SJSA1 (cell line): ENCODE measurements around the gene EFL1. TPM values are rescaled to one million over a fixed set of nuclear protein-coding genes. Genes with fewer than 3 reads are reported as not detected.
A peak's percentile ranks its signal among the peaks of the same experiment; 100 is the strongest.

Source experiments
- DNase-seq, 2 experiments: peaks; one replicate each; pipeline ENCODE4 v3.0.0-alpha.2; 2015 to 2020; ENCODE audit warnings: low spot score in 2 of 2, low read depth in 1 of 2
- H3K27ac ChIP-seq: fragments of 250-450 bp; sonication (Bioruptor Pico); 2 replicates; pipeline ENCODE4 v1.5.1; 2020; ENCODE audit warnings: mild to moderate bottlenecking, moderate library complexity
- H3K27me3 ChIP-seq: fragments of 250-450 bp; sonication (Bioruptor Pico); replicated peaks from 2 replicates; pipeline ENCODE4 v1.5.1; 2020; ENCODE audit warnings: mild to moderate bottlenecking, moderate library complexity
- H3K36me3 ChIP-seq: fragments of 250-450 bp; sonication (Bioruptor Pico); 2 replicates; pipeline ENCODE4 v1.5.1; 2020; ENCODE audit warnings: mild to moderate bottlenecking
- H3K4me1 ChIP-seq: fragments of 250-450 bp; sonication (Bioruptor Pico); replicated peaks from 2 replicates; pipeline ENCODE4 v1.6.1; 2021; ENCODE audit warnings: mild to moderate bottlenecking
- H3K4me3 ChIP-seq: fragments of 250-450 bp; sonication (Bioruptor Pico); 2 replicates; pipeline ENCODE4 v1.5.1; 2020; ENCODE audit warnings: mild to moderate bottlenecking
- H3K9me3 ChIP-seq: fragments of 250-450 bp; sonication (Bioruptor Pico); replicated peaks from 2 replicates; pipeline ENCODE4 v1.5.1; 2020; ENCODE audit warnings: mild to moderate bottlenecking
- total RNA-seq: library from RNA; depleted of rRNA; stranded (reverse); fragments of >200 nt; shearing (Covaris generic); gene quantifications from 2 replicates; pipeline ENCODE4 v1.2.3, GENCODE V29; 2014

EFL1 gene
- total RNA-seq, 1 experiment from 2014 or later: 15.1 TPM

DNA sequence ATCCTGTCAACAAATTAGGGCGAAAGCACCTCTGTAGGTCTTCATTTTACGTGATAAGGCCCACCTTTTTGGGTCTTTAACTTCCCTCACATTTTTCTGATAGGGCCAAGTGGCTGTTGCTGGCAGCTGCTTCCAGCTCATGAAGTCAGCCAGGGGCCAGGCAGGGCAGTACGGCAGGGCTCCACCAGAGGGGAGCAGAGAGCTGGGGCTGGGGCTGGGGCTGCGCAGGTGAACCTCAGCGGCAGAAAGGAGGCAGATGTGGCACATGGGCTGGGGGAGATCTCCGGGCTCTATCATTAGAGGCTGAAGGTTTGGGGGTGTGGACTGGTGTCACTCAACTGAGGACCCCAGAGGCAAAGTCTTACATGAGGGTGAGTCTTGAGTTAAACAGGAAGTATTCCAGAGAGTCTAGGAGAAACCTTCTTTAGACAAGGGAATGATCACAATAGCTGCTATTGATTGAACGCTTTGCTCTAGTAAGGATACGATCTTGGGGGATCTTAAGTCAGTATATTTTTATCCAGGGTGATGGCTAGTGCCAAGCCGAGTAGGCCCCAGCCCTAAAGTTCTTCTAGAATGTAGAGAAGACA is 153.9 kb downstream of the EFL1 start:
- Histone ChIP-seq H3K4me1 (peaks cover 4% of the 10 kb centered on the region; the same call in 1 of the 2 replicates), H3K27me3 (no peaks in the 10 kb centered on the region), H3K36me3 (no peaks in the 10 kb centered on the region), H3K4me3 (no peak overlapping the region), H3K27ac (no peak overlapping the region), H3K9me3 (no peaks in the 10 kb centered on the region)
- peak; percentile 73 to 77 for DNase-seq

DNA sequence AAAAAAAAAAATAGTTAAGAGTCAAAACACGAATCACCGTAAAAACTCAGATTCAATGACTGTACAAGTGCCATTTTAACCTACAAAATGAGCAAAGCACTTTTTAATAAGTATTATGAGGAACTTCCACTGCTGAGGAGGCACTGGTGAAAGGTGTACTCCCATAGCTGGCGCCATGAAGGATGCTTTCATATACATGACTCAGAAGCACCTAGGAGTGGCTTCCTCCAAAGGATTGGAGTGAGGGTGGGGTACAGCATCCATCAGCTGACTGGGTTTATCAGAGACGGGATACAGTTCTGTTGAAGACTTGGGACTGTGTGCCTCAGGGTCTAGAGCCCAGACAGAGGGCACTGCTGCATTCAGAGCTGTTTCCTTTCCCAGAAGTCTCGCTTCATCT is 155.9 kb downstream of the EFL1 start:
- no peak overlapping the region for H3K27ac ChIP-seq

DNA sequence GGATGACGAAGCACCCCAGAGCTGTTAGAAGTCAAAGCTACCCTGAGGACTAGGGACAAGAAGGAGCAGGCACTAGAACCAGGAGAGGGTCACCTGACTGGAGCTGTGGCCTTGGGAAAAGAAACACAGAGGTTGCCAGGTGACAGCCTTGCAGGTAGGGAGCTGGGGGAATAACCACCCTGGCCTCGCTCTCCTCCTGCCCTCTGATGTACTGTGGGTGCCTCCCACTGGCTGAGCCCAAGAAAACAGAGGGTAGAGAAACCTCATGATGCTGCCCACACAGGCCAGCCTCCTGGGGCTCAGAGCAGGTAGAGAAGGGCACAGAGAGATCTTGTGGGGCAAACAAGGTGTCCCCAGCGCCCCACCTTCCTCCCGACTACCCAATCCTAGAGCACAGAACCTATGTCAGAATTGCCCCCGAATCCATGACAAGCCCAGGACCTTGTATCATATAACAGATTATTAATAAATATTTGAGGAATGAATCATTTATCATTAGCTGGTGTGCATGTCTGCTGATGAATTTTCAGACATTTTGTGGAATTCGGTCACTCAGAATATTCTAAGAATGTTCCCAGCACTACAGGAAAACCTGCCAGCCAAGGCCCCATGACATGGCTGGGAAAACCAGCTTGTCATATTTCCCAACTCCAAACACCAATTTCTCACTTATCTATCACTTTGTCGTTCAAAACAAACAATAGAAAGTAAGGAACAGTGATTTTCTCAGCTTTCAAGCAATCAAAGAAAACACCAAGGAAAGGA is 156.9 kb downstream of the EFL1 start:
- H3K4me3 ChIP-seq: no peak overlapping the region
- H3K27ac ChIP-seq: no peak overlapping the region
- no peaks in the 10 kb centered on the region for H3K9me3 ChIP-seq
- H3K4me1 ChIP-seq: no peaks in the 10 kb centered on the region
- H3K36me3 ChIP-seq: peaks cover 10% of the 10 kb centered on the region
- DNase-seq: no peak
- no peaks in the 10 kb centered on the region for H3K27me3 ChIP-seq

More for the DNA sequence above, 155.9 kb downstream of the EFL1 start:
- Histone ChIP-seq H3K36me3 (no peaks in the 10 kb centered on the region), H3K4me1 (no peaks in the 10 kb centered on the region), H3K9me3 (no peaks in the 10 kb centered on the region), H3K27me3 (no peaks in the 10 kb centered on the region), H3K4me3 (no peak overlapping the region)
- DNase-seq: no peak

DNA sequence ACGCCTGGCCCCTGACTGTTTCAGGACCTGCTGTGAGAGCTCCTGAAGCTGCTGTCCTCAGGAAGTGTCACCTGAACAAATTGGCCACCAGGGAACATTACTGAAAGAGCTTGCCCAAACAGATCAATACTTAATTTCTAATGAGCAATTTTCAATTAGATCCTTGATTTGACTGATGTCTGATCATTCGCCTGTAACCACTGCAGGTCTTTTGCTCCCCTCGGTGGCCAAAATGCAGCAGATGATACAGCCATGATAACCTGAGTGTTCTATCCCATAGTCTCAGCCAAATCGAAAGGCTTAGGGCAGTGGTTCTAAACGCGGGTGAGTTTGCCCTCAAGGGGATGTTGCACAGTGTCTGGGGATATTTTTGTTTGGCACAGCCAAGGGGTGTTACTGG is 159.1 kb downstream of the EFL1 start:
- DNase-seq: no peak
- no peak overlapping the region for H3K4me3 ChIP-seq
- H3K36me3 ChIP-seq: peaks cover 30% of the 10 kb centered on the region
- no peak overlapping the region for H3K27ac ChIP-seq
- H3K9me3 ChIP-seq: no peaks in the 10 kb centered on the region
- no peaks in the 10 kb centered on the region for H3K27me3 ChIP-seq
- H3K4me1 ChIP-seq: no peaks in the 10 kb centered on the region

DNA sequence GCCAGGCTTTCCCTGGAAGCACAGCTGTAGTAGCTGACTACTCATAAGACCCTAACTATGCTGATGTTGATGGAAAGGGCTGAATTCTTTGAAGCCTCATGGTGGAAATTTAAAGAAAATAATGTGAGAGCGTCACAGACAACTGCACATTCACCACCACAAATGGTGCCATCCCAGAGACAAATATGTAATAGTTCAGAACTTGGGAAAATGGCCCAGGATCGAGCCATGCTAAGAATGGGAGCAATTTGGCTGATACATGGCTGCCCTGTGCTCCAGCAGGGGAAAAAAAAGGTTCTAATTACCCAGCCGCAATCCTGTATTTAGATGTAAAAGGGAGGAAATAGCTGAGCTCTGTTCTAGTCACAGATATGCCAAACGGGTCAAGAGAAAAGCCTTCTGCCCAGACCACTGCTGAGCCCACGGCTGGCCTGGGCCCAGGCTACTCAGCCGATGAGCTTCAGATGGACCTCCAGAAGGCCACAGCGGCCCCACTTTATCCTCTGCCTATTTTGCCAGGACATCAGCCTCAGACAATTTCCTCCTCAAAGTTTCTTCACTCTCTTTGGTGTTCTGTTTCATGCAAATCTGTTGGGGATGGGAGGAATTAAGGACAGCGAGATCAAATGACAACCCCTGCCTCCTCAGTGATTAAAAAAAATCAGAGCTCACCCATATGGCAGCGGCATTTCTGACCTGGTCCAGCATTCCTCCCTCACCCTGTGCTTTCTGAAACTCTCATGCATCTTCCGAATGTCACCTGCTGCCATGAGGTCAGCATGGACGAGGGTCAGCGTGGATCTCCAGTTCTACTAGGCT is 162.2 kb downstream of the EFL1 start:
- Histone ChIP-seq H3K4me3 (no peak overlapping the region), H3K27me3 (no peaks in the 10 kb centered on the region), H3K9me3 (no peaks in the 10 kb centered on the region), H3K27ac (no peak overlapping the region), H3K4me1 (peaks cover 8% of the 10 kb centered on the region), H3K36me3 (peaks cover 57% of the 10 kb centered on the region)
- DNase-seq: no peak

DNA sequence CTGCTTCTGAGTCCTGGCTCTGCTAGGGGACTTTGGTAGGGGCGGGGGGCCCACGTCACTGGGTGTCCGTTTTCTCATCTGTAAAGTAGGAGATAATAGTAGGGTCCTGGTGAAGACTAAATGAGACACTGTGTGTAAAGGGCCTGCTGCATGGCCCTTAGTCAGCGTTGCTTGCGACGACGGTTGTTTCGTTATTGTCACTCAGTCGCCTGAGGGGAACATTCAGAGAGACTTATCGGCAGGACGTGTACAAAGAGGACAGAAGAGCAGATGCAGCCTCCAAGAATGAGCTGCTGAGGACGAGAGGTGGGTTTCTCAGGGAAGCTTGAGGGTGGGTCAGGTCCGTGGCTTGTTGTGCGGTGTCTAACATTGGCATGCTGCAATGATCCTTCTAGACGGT is 163.9 kb downstream of the EFL1 start:
- Histone ChIP-seq H3K27me3 (no peaks in the 10 kb centered on the region), H3K36me3 (peaks cover 62% of the 10 kb centered on the region), H3K4me1 (peaks cover 24% of the 10 kb centered on the region), H3K4me3 (no peak overlapping the region), H3K27ac (no peak overlapping the region), H3K9me3 (no peaks in the 10 kb centered on the region)
- no peak for DNase-seq

DNA sequence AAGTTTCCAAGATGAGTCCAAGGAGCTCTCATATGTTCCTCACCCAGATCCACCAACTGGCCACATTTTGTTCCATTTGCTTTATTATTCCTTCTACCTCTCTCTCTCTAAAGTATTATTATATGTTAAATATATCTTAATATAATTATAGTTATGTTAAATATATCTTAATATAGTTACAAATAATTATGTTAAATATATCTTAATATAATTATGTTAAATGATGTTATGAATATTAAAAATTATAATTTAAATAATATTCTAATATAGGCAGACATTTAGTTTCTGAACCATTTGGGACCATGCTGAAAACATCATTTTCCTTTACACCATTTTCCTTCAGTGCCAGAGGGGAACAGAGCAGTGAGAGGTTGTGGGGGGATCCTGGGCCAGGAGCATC is 166.7 kb downstream of the EFL1 start:
- Histone ChIP-seq H3K4me1 (peaks cover 30% of the 10 kb centered on the region), H3K27ac (no peak overlapping the region; the same call in 1 of the 2 replicates), H3K9me3 (peaks cover 10% of the 10 kb centered on the region), H3K4me3 (no peak overlapping the region), H3K36me3 (peaks cover 57% of the 10 kb centered on the region), H3K27me3 (no peaks in the 10 kb centered on the region)
- no peak for DNase-seq

DNA sequence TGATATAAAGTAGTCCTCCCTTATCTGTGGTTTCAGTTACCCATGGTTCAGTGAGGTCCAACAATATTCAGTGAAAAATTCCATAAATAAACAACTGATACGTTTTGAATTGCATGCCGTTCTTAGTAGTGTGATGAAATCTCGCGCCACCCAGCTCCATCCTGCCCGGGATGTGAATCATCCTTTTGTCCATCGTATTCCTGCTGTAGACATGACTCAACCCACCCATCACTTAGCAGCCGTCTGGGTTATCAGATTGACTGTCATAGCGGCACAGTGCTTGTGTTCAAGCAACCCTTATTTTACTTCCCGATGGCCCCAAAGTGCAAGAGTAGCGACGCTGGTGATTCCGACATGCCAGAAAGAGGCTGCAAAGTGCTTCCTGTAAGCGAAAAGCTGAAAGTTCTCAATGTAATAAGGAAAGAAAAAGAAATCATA is 168.7 kb downstream of the EFL1 start:
- Histone ChIP-seq H3K27me3 (no peaks in the 10 kb centered on the region), H3K4me1 (peaks cover 30% of the 10 kb centered on the region), H3K27ac (peak overlapping the region; percentile 86), H3K36me3 (peaks cover 38% of the 10 kb centered on the region), H3K9me3 (peaks cover 10% of the 10 kb centered on the region), H3K4me3 (peak overlapping the region; percentile 44)
- DNase-seq: peak; percentile 84 to 92

DNA sequence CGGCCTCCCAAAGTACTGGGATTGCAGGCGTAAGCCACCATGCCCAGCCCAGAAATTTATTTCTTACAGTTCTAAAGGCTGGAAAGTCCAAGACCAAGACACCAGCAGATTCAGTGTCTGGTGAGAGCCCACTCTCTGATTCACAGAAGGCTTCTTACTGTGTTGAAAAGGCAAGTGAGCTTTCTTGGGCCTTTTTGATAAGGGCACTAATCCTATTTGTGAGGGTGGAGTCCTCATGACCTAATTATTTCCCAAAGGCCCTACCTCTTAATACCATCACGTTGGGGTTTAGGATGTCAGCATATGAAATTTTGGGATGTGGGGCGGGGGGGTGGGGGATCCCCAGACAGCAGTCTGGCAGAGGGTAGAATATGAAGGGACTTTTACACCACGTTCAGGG is 169.2 kb downstream of the EFL1 start:
- Histone ChIP-seq H3K9me3 (peaks cover 10% of the 10 kb centered on the region), H3K27ac (peak overlapping the region; percentile 86)
- no peak for DNase-seq

DNA sequence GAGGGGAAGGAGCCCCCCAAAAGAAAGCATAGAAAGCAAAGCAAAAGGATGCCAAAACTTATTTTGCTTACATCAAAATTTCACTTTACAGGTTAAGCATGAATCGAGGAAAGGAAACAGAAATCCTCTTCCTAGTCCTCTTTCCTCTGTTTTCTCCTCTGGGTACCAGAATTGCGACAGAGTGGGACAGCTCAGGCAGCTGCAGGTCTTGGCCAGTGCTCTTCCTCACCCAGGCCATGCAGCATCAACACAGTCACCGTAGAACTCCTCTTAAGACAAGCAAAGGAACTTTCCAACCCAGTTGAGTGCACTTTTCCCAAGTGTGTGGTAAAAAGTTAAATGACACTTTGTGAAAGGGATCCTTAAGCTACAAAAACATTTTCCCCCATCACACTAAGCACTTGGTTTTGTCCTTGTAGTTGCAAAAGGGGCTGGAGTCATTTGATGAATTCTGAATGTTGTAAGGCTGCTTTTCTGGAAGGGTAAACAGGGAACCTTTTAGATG is 170.8 kb downstream of the EFL1 start:
- Histone ChIP-seq H3K27ac (no peak overlapping the region), H3K4me3 (no peak overlapping the region), H3K4me1 (peaks cover 30% of the 10 kb centered on the region), H3K36me3 (peaks cover 18% of the 10 kb centered on the region), H3K9me3 (peaks cover 10% of the 10 kb centered on the region), H3K27me3 (no peaks in the 10 kb centered on the region)
- no peak for DNase-seq

More for the DNA sequence above, 169.2 kb downstream of the EFL1 start:
- H3K4me1 ChIP-seq: peaks cover 30% of the 10 kb centered on the region
- H3K36me3 ChIP-seq: peaks cover 33% of the 10 kb centered on the region
- H3K27me3 ChIP-seq: no peaks in the 10 kb centered on the region
- H3K4me3 ChIP-seq: no peak overlapping the region

DNA sequence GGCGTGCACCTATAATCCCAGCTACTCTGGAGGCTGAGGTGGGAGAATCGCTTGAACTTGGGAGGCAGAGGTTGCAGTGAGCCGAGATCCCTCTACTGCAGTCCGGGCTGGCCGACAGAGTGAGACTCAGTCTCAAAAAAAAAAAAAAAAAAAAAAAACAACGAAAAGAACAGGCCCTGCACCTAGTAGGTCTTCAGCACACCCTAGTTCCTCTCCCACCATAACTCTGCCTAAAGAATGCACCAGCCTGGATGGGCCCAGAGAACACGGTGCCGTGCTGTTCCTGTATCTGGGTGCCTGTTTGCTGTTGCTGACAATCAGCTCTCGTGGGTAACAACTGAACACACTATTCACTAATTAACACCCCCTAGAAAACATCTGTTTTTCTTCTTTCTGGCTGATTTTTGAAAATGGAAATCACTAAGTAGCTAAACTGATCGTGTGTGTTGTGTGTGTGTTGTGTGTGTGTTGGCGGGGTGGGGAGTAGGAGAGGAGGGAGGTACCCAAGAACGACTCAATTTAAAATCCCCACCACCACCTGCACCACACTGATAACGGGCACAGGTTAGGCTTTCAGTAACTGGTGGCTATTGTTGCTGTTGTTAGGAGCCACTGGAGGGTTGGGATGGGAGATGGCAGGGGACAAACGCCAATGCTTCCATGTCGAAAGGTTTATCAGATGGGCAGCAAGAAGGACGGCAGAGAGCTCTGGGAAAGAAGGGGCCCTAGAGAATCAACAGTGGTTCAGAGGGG is 176.1 kb downstream of the EFL1 start:
- Histone ChIP-seq H3K4me1 (peaks cover 26% of the 10 kb centered on the region), H3K27me3 (no peaks in the 10 kb centered on the region), H3K36me3 (no peaks in the 10 kb centered on the region), H3K27ac (no peak overlapping the region), H3K4me3 (no peak overlapping the region), H3K9me3 (no peaks in the 10 kb centered on the region)
- no peak for DNase-seq

DNA sequence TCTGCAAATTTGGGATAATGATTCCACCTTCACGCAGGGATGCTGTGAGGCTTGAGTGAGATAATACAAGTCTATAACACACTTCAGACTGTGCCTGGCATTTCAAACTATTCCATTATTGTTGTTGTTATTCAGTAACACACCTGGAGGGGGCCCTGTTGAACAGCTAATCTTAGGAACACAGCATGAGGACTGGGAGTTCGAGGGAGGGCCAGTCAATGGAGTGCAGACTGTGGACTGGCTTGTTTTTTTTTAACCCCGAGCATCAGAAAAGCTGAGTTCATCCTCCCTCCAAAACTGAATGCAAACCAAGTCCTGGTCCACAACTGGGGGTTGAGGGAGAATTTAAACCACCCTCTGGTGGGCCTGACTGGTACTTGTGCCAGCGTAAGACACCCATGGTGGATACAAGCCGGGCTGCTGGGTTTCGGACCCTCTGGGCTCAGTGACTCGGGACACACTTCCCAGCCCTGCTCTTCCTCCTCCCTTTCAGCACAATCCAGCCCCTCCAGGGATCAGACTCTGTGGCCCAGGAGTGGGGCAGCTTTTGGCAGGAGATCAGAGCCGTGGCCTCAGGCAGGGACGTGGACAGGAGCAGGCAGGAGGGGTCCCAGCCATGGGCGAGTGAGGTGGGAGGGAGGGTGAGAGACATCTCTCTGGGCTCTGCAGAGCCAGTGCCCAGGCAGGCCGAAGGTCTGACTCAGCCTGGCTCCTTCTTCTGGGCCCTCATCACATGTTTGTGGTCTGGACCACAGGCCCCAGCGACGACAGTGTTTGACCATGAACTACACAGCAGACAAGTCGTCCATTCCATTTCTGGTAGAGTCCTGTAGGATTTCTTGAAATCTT is 180.4 kb downstream of the EFL1 start:
- Histone ChIP-seq H3K27ac (peak overlapping the region; percentile 82), H3K4me3 (no peak overlapping the region), H3K9me3 (no peaks in the 10 kb centered on the region)

More for the DNA sequence above, 180.4 kb downstream of the EFL1 start:
- Histone ChIP-seq H3K4me1 (peaks cover 43% of the 10 kb centered on the region), H3K27me3 (no peaks in the 10 kb centered on the region), H3K36me3 (no peaks in the 10 kb centered on the region)
- DNase-seq: peak; percentile 88 to 95
